ENCODE results near the gene KDM4D.
"Not testable (repeated sequence)": the region's sequence is repeated elsewhere in the genome, so short reads cannot be mapped to it uniquely, and the experiment has no call there.

Gene KDM4D

GRCh38 chr11:94926698-94927237 is 46.7 kb upstream of the KDM4D start:
- POLR2A ChIA-PET = interaction anchor here (0.9 to 1.4 kb wide), 3 partner anchors 12 to 17 kb away, joined by 5 read pairs; no protein-coding TSS in a partner anchor
- CTCF ChIA-PET = interaction anchor here (0.7 to 3.3 kb wide), 5 partner anchors 29 to 371 kb away, joined by 3 to 13 read pairs (median 7); no protein-coding TSS in a partner anchor
- no peak for TF ChIP-seq CTCF (IDR thresholded peaks at IDR 0.05; ENCODE audit: insufficient read depth, low read length, missing control alignments)
- peak; percentile 79 for DNase-seq (ENCODE audit: low read depth, low spot score)
- H3K4me3 ChIP-seq (ENCODE audit: low read depth, low read length) = no peak overlapping the region

GRCh38 chr11:94928117-94928990 is 45.2 kb upstream of the KDM4D start:
- POLR2A ChIA-PET = interaction anchor here (1.2 kb wide), 1 partner anchor 45 kb away, joined by 3 read pairs; the partner anchor contains the start of genes CWC15 and KDM4D
- CTCF ChIA-PET = interaction anchor here (1.4 to 3.3 kb wide), 6 partner anchors 19 to 305 kb away, joined by 3 to 13 read pairs (median 7); no protein-coding TSS in a partner anchor
- DNase-seq (ENCODE audit: low read depth, low spot score) = no peak
- TF ChIP-seq CTCF (IDR thresholded peaks at IDR 0.05; ENCODE audit: insufficient read depth, low read length, missing control alignments) = no peak
- no peak overlapping the region for H3K4me3 ChIP-seq (ENCODE audit: low read depth, low read length)

GRCh38 chr11:94932072-94932471 is 41.4 kb upstream of the KDM4D start:
- H3K4me3 ChIP-seq (ENCODE audit: low read depth, low read length); POLR2A ChIA-PET; DNase-seq (ENCODE audit: low read depth, low spot score): not testable (repeated sequence)
- CTCF ChIA-PET = interaction anchor here (0.8 to 1.9 kb wide), 2 partner anchors 34 to 36 kb away, joined by 3 to 4 read pairs; no protein-coding TSS in a partner anchor

GRCh38 chr11:94932503-94932902 is 41.0 kb upstream of the KDM4D start:
- no peak for DNase-seq (ENCODE audit: low read depth, low spot score)
- H3K4me3 ChIP-seq (ENCODE audit: low read depth, low read length) = no peak overlapping the region
- CTCF ChIA-PET = interaction anchor here (0.8 to 1.9 kb wide), 2 partner anchors 35 to 36 kb away, joined by 3 to 4 read pairs; no protein-coding TSS in a partner anchor
- POLR2A ChIA-PET = interaction anchor here (0.6 kb wide), 1 partner anchor 385 kb away, joined by 3 read pairs; no protein-coding TSS in a partner anchor
- no peak for TF ChIP-seq CTCF (IDR thresholded peaks at IDR 0.05; ENCODE audit: insufficient read depth, low read length, missing control alignments)

GRCh38 chr11:94933223-94934130 is 40.0 kb upstream of the KDM4D start:
- DNase-seq (ENCODE audit: low read depth, low spot score) = peak; percentile 93
- H3K4me3 ChIP-seq (ENCODE audit: low read depth, low read length) = no peak overlapping the region
- no peak for TF ChIP-seq CTCF (IDR thresholded peaks at IDR 0.05; ENCODE audit: insufficient read depth, low read length, missing control alignments)
- CTCF ChIA-PET = interaction anchor here (1.1 to 1.8 kb wide), 3 partner anchors 11 to 310 kb away, joined by 3 to 7 read pairs (median 3); no protein-coding TSS in a partner anchor
- POLR2A ChIA-PET = interaction anchor here (0.7 to 1.0 kb wide), 2 partner anchors 25 to 165 kb away, joined by 3 read pairs; partner anchors contain the start of gene AMOTL1

- POLR2A ChIA-PET = interaction anchor here (1.0 kb wide), 1 partner anchor 166 kb away, joined by 3 read pairs; the partner anchor contains the start of gene AMOTL1
- DNase-seq (ENCODE audit: low read depth, low spot score) = no peak
- CTCF ChIA-PET = interaction anchor here (1.1 to 1.8 kb wide), 3 partner anchors 10 to 311 kb away, joined by 3 to 7 read pairs (median 3); no protein-coding TSS in a partner anchor
- no peak overlapping the region for H3K4me3 ChIP-seq (ENCODE audit: low read depth, low read length)
- TF ChIP-seq CTCF (IDR thresholded peaks at IDR 0.05; ENCODE audit: insufficient read depth, low read length, missing control alignments) = no peak
Measured at GRCh38 chr11:94934362-94934761, 39.1 kb upstream of the KDM4D start.
